Left lung (tissue), 10 donors: Measurements from ENCODE around the gene AKAP12. TPM values are rescaled to one million over a fixed set of nuclear protein-coding genes. Genes with fewer than 3 reads are reported as not detected.

Experiments
- ATAC-seq: fragments of 200-7000 bp; cut with Tn5 transposase; one replicate; pipeline ENCODE4 v1.9.1; 2020; ENCODE audit warnings: moderate library complexity
- DNase-seq, 4 donors: peaks; one replicate each; pipeline ENCODE4 v3.0.0-alpha.2; 2013 to 2020
- H3K27ac ChIP-seq, 2 donors: fragments of 200-600 bp; sonication (generic) in 1 of 2; one replicate each; pipeline versions ENCODE4 v1.5.0 to v1.8.0; 2020 to 2021
- H3K27me3 ChIP-seq, 2 donors: fragments of 200-600 bp; sonication (generic) in 1 of 2; one replicate each; pipeline versions ENCODE4 v1.5.0 to v1.8.0; 2020 to 2021
- H3K36me3 ChIP-seq, 2 donors: fragments of 200-600 bp; sonication (generic) in 1 of 2; one replicate each; pipeline versions ENCODE4 v1.5.0 to v1.8.0; 2020 to 2021
- H3K4me1 ChIP-seq, 2 donors: fragments of 200-600 bp; one replicate each; pipeline ENCODE4 v1.8.0; 2021
- H3K4me3 ChIP-seq, 2 donors: fragments of 200-600 bp; sonication (generic) in 1 of 2; one replicate each; pipeline versions ENCODE4 v1.5.0 to v1.8.0; 2020 to 2021; ENCODE audit warnings: mild to moderate bottlenecking in 1 of 2
- H3K9me3 ChIP-seq, 2 donors: fragments of 200-600 bp; sonication (generic) in 1 of 2; one replicate each; pipeline versions ENCODE4 v1.5.0 to v1.8.0; 2020 to 2021
- CTCF ChIP-seq, 2 donors: fragments of 200-600 bp; sonication (generic) in 1 of 2; IDR thresholded peaks; one replicate each; pipeline versions ENCODE4 v1.5.0 to v1.8.0; 2021; ENCODE audit warnings: antibody characterized with exemption in 2 of 2
- intact Hi-C, 2 donors: fragments of 100-400 bp; cut with DNase I; formaldehyde crosslinking; loops; one replicate each; pipeline versions ENCODE4 v1.11.2 to v1.14.2; 2022
- polyA plus RNA-seq, 6 donors: library from polyadenylated mRNA; unstranded; fragments of 120-200 nt; gene quantifications; one replicate each; pipeline ENCODE4 v1.2.1, GENCODE V29; 2013; ENCODE audit not compliant: insufficient read length in 6 of 6
- total RNA-seq, 2 donors: library from RNA; stranded (reverse); fragmentation: NEBNext Ultra II Directional; extraction: Animal tissue kit (Norgen Biotek cat#: 25700); gene quantifications; one replicate each; pipeline ENCODE4 v1.2.1, GENCODE V29; 2021
- donor health status: DM: no; HTN: yes; CAD: no.
- donor health status: DM: no; HTN: no; CAD: no.

AKAP12 gene
- total and polyA plus RNA-seq, 8 donors = 28.9 to 125 (median 98.7) TPM

GRCh38 chr6:151402228-151402627 is 162.5 kb downstream of the AKAP12 start:
- DNase-seq (no peak), ATAC-seq (no peak)
- intact Hi-C loops = no loop called here
- no peak overlapping the region for H3K27ac ChIP-seq
- no peak overlapping the region for H3K4me3 ChIP-seq
- H3K27me3 ChIP-seq = no peaks in the 10 kb centered on the region
- H3K9me3 ChIP-seq = no peaks in the 10 kb centered on the region
- H3K4me1 ChIP-seq = peaks cover 0 to 32% of the 10 kb centered on the region in 2 donors
- no peak for TF ChIP-seq CTCF (IDR thresholded peaks at IDR 0.05)
- H3K36me3 ChIP-seq = peaks cover 0 to 30% of the 10 kb centered on the region in 2 donors

GRCh38 chr6:151403919-151404308 is 164.1 kb downstream of the AKAP12 start:
- H3K36me3 ChIP-seq = peaks cover 0 to 38% of the 10 kb centered on the region in 2 donors
- DNase-seq = no peak
- H3K27ac ChIP-seq = no peak overlapping the region
- H3K4me3 ChIP-seq = no peak overlapping the region
- TF ChIP-seq CTCF (IDR thresholded peaks at IDR 0.05) = no peak
- intact Hi-C loops = no loop called here
- no peaks in the 10 kb centered on the region for H3K9me3 ChIP-seq
- H3K4me1 ChIP-seq = peaks cover 0 to 25% of the 10 kb centered on the region in 2 donors
- no peaks in the 10 kb centered on the region for H3K27me3 ChIP-seq
- no peak for ATAC-seq

Other genes with a start within 250 kb of the AKAP12 start
- gene ZBTB2, start 151.6 kb downstream of the AKAP12 start, total RNA-seq = 10 to 100 TPM; 10.7 to 13.7 TPM
- gene ZBTB2, start 151.6 kb downstream of the AKAP12 start, polyA plus RNA-seq = 10 to 100 TPM; 14.3 to 18.4 (median 16.6) TPM
- gene RMND1, start 212.2 kb downstream of the AKAP12 start, total RNA-seq = 10 to 100 TPM; 16.0 to 17.4 TPM
- 10 to 100 TPM; 25.5 to 32.4 (median 28.5) TPM for gene RMND1, start 212.2 kb downstream of the AKAP12 start, polyA plus RNA-seq